AG20443 (cell line): ENCODE data around the gene ERICH6.

Experiments
- DNase-seq: peaks from one replicate; pipeline ENCODE4 v3.0.0; 2012; ENCODE audit warnings: low spot score, mixed read lengths

The ERICH6 gene

DNA sequence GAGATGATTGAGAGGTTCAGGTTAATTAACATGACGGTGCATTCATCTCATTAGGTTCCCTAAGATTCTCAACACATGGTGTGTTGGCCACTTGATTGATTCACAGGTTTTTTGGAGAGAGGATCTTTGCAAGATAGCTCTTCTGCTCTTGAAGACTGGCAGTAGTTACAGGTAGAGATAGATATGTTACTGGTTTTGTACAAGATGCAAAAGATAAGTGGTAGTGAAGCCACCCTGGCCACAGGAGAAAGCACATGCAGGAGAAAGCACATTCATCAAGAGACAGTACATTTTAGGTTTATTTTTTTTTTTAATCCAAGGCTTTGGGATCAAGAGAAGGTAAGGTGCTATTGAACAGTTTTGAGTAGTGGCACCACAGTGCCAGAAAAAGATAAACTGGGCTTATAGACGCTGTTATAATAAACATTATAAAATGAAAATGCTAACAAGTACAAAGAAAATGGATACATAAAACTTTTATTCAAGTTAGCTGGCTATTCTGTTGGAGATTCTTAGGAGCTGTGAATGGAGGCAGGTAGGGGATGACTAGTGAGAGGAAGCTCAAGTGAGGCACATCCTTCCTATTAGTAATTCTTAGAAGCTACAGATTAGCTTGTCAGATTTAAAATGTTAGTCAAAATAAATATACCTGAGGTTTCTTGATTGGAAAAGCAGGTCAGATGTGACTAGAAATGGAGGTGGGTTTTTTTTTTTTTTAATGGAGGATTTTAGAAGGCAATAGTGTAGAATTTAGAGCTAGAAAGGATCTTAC lies 89.8 kb downstream of the ERICH6 start:
- no peak for DNase-seq

DNA sequence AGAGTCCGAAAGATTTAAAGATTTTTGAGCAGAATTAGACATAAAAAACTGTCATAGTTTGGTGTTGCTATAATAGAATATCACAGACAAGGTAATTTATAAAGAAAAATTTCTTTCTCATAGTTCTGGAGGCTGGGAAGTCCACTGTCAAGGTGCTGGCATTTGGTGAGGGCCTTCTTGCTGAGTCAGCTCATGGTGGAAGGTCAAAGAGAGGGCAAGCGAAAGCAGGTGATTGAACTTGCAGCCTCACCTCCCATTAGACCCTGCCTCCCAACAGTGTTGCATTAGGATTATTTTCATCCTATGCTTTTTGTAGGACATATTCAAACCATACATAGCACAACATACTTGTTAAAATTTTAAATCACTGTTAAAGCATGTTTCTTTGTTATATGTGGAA lies 90.7 kb downstream of the ERICH6 start:
- DNase-seq = no peak

DNA sequence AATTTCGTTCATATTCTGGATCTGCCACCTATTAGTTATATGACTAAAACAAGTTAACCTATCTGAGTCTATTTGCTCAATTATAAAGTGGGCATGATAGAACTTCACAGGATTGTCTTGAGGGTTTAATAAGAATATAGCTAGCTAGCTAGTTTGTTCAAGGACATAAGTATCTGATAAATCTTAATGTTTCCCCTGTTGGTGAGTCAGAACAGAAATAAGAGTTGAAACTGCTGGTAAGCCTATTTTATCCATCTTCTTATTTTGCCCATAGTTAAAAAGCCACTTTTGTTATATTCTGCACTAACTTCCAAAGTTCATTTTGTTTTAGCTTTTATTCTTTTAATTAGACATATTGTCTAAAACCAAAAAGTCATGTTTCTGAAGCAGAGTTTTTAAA lies 91.2 kb downstream of the ERICH6 start:
- no peak for DNase-seq

DNA sequence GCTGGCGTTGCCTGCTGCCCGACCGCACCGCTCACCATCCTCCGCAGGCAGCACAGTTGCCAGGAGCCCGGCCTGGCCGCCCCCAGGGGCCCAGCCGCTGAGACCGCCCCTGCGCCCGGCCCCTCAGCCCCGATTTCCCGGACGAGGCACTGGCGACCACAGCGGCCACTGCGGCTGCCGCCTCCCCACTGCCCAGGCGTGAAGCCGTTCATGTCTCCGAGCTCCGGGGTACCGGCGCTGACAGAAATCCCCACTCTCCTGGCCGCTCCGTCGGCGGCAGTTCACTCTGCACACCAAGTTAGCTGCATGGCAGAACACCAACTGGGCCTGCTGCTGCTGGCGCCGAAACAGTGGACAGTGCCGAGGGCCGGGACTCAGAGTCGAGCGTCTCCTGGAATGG lies 92.1 kb downstream of the ERICH6 start:
- DNase-seq = no peak

DNA sequence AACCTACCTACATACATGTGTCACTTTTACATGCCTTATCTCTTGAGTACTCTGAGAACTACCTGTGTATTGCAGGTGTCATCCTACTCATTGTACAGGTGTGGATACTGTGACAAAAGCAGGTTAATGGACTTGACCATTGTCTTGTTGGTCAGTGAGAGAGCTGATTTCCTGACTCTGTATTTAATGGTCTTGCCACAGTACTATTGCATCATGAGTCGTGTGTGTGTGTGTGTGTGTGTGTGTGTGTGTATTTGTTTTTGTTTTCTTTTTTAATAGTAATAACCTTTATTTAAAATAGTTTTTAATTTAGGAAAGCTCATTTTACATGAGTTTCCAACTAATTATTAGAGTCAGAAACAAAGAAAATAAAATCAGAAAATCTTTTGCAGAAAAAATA lies 92.9 kb downstream of the ERICH6 start:
- DNase-seq = no peak

DNA sequence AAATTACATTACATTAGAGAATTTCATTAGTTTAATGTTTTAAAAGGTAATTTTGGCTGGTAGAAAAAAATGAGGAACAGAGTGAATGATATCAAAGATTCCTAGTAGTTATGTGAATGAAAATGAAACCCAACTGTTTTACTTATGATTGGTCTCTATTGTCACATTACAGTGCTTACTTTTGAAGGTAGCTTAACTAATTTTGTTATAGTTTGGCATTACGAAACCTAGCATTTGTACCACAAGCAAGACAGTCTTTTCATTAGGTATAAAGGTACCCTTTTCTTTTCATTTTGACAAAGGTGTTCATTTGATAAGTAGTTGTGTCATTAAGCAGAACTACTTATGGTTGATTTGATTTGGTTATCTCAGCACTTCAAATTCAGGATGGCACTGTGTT lies 93.7 kb downstream of the ERICH6 start:
- DNase-seq = no peak
